ENCODE measurements around the gene NCKAP5.

DNA sequence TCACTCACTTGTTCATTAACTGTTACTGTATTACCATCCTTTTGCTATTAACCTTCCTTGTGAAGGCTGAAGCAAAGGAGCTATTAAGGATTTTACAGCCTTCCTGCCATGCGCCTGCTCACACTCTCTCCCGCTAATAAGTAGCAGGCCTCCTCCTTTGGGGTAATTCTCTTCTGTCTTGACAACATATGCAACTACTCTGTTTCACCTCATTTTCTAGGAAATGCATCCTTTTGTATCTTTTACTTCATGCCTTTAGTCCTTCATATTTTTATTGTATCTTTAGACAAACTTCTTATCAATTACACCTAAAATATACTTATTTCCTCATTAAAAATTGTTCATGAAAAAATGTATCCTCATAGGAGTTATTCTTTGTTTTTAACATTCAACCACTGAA, 463.4 kb downstream of the NCKAP5 start:
- TF ChIP-seq, protein P1, sequence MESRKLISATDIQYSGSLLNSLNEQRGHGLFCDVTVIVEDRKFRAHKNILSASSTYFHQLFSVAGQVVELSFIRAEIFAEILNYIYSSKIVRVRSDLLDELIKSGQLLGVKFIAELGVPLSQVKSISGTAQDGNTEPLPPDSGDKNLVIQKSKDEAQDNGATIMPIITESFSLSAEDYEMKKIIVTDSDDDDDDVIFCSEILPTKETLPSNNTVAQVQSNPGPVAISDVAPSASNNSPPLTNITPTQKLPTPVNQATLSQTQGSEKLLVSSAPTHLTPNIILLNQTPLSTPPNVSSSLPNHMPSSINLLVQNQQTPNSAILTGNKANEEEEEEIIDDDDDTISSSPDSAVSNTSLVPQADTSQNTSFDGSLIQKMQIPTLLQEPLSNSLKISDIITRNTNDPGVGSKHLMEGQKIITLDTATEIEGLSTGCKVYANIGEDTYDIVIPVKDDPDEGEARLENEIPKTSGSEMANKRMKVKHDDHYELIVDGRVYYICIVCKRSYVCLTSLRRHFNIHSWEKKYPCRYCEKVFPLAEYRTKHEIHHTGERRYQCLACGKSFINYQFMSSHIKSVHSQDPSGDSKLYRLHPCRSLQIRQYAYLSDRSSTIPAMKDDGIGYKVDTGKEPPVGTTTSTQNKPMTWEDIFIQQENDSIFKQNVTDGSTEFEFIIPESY (CRISPR knock-in tag; IDR thresholded peaks at IDR 0.05) = no peak
- TF ChIP-seq TCF7 (IDR thresholded peaks at IDR 0.05; ENCODE audit: low read depth) (no peak), POLR2G (IDR thresholded peaks at IDR 0.05; ENCODE audit: low read depth, low read length) (no peak), SMARCE1 (IDR thresholded peaks at IDR 0.05; ENCODE audit: borderline replicate concordance) (no peak), POLR2A (IDR thresholded peaks at IDR 0.05; ENCODE audit: insufficient read depth in 1 of 2, low read depth in 2 of 2, low read length in 2 of 2) (no peak), MZF1 (CRISPR knock-in tag; IDR thresholded peaks at IDR 0.05; ENCODE audit: borderline replicate concordance) (no peak), HCFC1 (IDR thresholded peaks at IDR 0.05; ENCODE audit: low read depth, low read length) (no peak), NFIC (IDR thresholded peaks at IDR 0.05; ENCODE audit: low read length) (no peak)
- TF ChIP-seq, protein P2, sequence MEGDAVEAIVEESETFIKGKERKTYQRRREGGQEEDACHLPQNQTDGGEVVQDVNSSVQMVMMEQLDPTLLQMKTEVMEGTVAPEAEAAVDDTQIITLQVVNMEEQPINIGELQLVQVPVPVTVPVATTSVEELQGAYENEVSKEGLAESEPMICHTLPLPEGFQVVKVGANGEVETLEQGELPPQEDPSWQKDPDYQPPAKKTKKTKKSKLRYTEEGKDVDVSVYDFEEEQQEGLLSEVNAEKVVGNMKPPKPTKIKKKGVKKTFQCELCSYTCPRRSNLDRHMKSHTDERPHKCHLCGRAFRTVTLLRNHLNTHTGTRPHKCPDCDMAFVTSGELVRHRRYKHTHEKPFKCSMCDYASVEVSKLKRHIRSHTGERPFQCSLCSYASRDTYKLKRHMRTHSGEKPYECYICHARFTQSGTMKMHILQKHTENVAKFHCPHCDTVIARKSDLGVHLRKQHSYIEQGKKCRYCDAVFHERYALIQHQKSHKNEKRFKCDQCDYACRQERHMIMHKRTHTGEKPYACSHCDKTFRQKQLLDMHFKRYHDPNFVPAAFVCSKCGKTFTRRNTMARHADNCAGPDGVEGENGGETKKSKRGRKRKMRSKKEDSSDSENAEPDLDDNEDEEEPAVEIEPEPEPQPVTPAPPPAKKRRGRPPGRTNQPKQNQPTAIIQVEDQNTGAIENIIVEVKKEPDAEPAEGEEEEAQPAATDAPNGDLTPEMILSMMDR (CRISPR knock-in tag; IDR thresholded peaks at IDR 0.05) = no peak
- TF ChIP-seq, protein P3, sequence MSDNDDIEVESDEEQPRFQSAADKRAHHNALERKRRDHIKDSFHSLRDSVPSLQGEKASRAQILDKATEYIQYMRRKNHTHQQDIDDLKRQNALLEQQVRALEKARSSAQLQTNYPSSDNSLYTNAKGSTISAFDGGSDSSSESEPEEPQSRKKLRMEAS (IDR thresholded peaks at IDR 0.05) = no peak
- TF ChIP-seq, protein P4, sequence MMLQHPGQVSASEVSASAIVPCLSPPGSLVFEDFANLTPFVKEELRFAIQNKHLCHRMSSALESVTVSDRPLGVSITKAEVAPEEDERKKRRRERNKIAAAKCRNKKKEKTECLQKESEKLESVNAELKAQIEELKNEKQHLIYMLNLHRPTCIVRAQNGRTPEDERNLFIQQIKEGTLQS (CRISPR knock-in tag; IDR thresholded peaks at IDR 0.05) = no peak

All from HepG2 (cell line).